Nephron (organoid): ENCODE measurements around the gene TNPO2.
A peak's percentile ranks its signal among the peaks of the same experiment; 100 is the strongest.

ENCODE experiments used
- H3K27ac Mint-ChIP-seq, 3 experiments: 2 replicates each; pipeline ENCODE4 v1.8.0; 2020; ENCODE audit warnings: mixed read lengths in 3 of 3, mild to moderate bottlenecking in 2 of 3, moderate library complexity in 1 of 3
- H3K27me3 Mint-ChIP-seq: 2 replicates; pipeline ENCODE4 v1.8.0; 2021; ENCODE audit warnings: low read depth, mild to moderate bottlenecking, moderate library complexity, mixed read lengths
- H3K36me3 Mint-ChIP-seq: 2 replicates; pipeline ENCODE4 v1.8.0; 2020; ENCODE audit warnings: low read depth, mixed read lengths
- H3K4me1 Mint-ChIP-seq: 2 replicates; pipeline ENCODE4 v1.8.0; 2020; ENCODE audit warnings: mixed read lengths
- H3K4me3 Mint-ChIP-seq, 3 experiments: 2 replicates each; pipeline ENCODE4 v1.8.0; 2020; ENCODE audit warnings: mild to moderate bottlenecking in 3 of 3, mixed read lengths in 3 of 3, moderate library complexity in 2 of 3
- H3K9me3 Mint-ChIP-seq: 2 replicates; pipeline ENCODE4 v1.8.0; 2020; ENCODE audit warnings: mixed read lengths
- CTCF ChIP-seq, 3 experiments: fragments of 200-600 bp; sonication (generic); IDR thresholded peaks; one replicate each; pipeline ENCODE4 v1.5.0; 2021; ENCODE audit warnings: antibody characterized with exemption in 3 of 3; ENCODE audit not compliant: unreplicated experiment in 3 of 3

The TNPO2 gene

GRCh38 chr19:12766051-12766521 is 42.4 kb upstream of the TNPO2 start:
- peaks cover 24% of the 10 kb centered on the region for H3K36me3 Mint-ChIP-seq
- no peak overlapping the region for H3K27ac Mint-ChIP-seq
- no peaks in the 10 kb centered on the region for H3K9me3 Mint-ChIP-seq
- peaks cover 4% of the 10 kb centered on the region for H3K27me3 Mint-ChIP-seq
- H3K4me1 Mint-ChIP-seq: peaks cover 9% of the 10 kb centered on the region
- peak; percentile 64 to 67 (median 66) for TF ChIP-seq CTCF (IDR thresholded peaks at IDR 0.05; ENCODE audit: unreplicated experiment in 3 of 3)
- peak overlapping the region; percentile 23 to 74 (median 71) for H3K4me3 Mint-ChIP-seq

- Mint-ChIP-seq H3K4me1 (peaks cover 4% of the 10 kb centered on the region), H3K4me3 (no peak overlapping the region), H3K36me3 (peaks cover 28% of the 10 kb centered on the region)
These were observed 41.0 kb upstream of the TNPO2 start for GRCh38 chr19:12764698-12765097.

GRCh38 chr19:12763100-12763499 is 39.4 kb upstream of the TNPO2 start:
- Mint-ChIP-seq H3K27ac (no peak overlapping the region), H3K36me3 (peaks cover 28% of the 10 kb centered on the region), H3K9me3 (no peaks in the 10 kb centered on the region), H3K4me3 (no peak overlapping the region), H3K27me3 (no peaks in the 10 kb centered on the region), H3K4me1 (no peaks in the 10 kb centered on the region)
- no peak for TF ChIP-seq CTCF (IDR thresholded peaks at IDR 0.05; ENCODE audit: unreplicated experiment in 3 of 3)

More at GRCh38 chr19:12764698-12765097, 41.0 kb upstream of the TNPO2 start:
- Mint-ChIP-seq H3K9me3 (no peaks in the 10 kb centered on the region), H3K27me3 (no peaks in the 10 kb centered on the region), H3K27ac (no peak overlapping the region)
- no peak for TF ChIP-seq CTCF (IDR thresholded peaks at IDR 0.05; ENCODE audit: unreplicated experiment in 3 of 3)

GRCh38 chr19:12759686-12760085 is 36.0 kb upstream of the TNPO2 start:
- no peak for TF ChIP-seq CTCF (IDR thresholded peaks at IDR 0.05; ENCODE audit: unreplicated experiment in 3 of 3)

GRCh38 chr19:12757544-12758274 is 34.0 kb upstream of the TNPO2 start:
- Mint-ChIP-seq H3K4me3 (peak overlapping the region; percentile 69 to 76 (median 71)), H3K9me3 (no peaks in the 10 kb centered on the region), H3K27ac (peak overlapping the region in 1 of 3 experiments; percentile 56), H3K36me3 (peaks cover 9% of the 10 kb centered on the region), H3K27me3 (peaks cover 11% of the 10 kb centered on the region), H3K4me1 (no peaks in the 10 kb centered on the region)
- TF ChIP-seq CTCF (IDR thresholded peaks at IDR 0.05; ENCODE audit: unreplicated experiment in 3 of 3): peak; percentile 93 to 95 (median 94)

More at GRCh38 chr19:12759686-12760085, 36.0 kb upstream of the TNPO2 start:
- Mint-ChIP-seq H3K27me3 (no peaks in the 10 kb centered on the region), H3K4me1 (no peaks in the 10 kb centered on the region), H3K4me3 (peak overlapping the region in 1 of 3 experiments; percentile 38), H3K27ac (no peak overlapping the region), H3K9me3 (no peaks in the 10 kb centered on the region), H3K36me3 (peaks cover 15% of the 10 kb centered on the region)
